ENCODE measurements around the gene ADGRA3.

ADGRA3 gene

GRCh38 chr4:22391551-22391950 is 124.3 kb downstream of the ADGRA3 start:
- H2AFZ ChIP-seq (ENCODE audit: low read length) = no peak overlapping the region
- TF ChIP-seq CTCF (conservative IDR thresholded peaks at IDR 0.05; ENCODE audit: low read length) (no peak), EZH2phosphoT487 (IDR thresholded peaks at IDR 0.05; ENCODE audit: borderline replicate concordance) (no peak)
- no peak overlapping the region for H3K4me2 ChIP-seq (ENCODE audit: low read depth, low read length, poor library complexity, severe bottlenecking)
- H3F3A ChIP-seq (ENCODE audit: low read depth) = no peaks in the 10 kb centered on the region
- H3K9me3 ChIP-seq (ENCODE audit: insufficient read depth, low read depth, low read length) = no peaks in the 10 kb centered on the region
- H4K20me1 ChIP-seq (ENCODE audit: insufficient read depth, low read length, poor library complexity, severe bottlenecking) = no peaks in the 10 kb centered on the region
- H3K9me2 ChIP-seq (replicated peaks; ENCODE audit: low read depth, low read length) = no peaks in the 10 kb centered on the region
- H3K4me1 ChIP-seq (ENCODE audit: insufficient read depth, low read length, poor library complexity, severe bottlenecking) = no peaks in the 10 kb centered on the region
- no peaks in the 10 kb centered on the region for H3K27me3 ChIP-seq (ENCODE audit: insufficient read depth, low read length, poor library complexity, severe bottlenecking)
- no peak overlapping the region for H3K4me3 ChIP-seq (ENCODE audit: low read length, poor library complexity, severe bottlenecking)
- H3K9ac ChIP-seq (ENCODE audit: low read depth, low read length, poor library complexity, severe bottlenecking) = no peak overlapping the region
- H3K36me3 ChIP-seq (ENCODE audit: insufficient read depth, low read length) = no peaks in the 10 kb centered on the region
- H3K79me2 ChIP-seq (ENCODE audit: insufficient read depth, low read length) = no peaks in the 10 kb centered on the region

GRCh38 chr4:22389240-22389870 is 126.5 kb downstream of the ADGRA3 start:
- no peaks in the 10 kb centered on the region for H3F3A ChIP-seq (ENCODE audit: low read depth)
- H3K4me3 ChIP-seq (ENCODE audit: low read length, poor library complexity, severe bottlenecking) = no peak overlapping the region
- no peaks in the 10 kb centered on the region for H3K9me2 ChIP-seq (replicated peaks; ENCODE audit: low read depth, low read length)
- no peaks in the 10 kb centered on the region for H3K79me2 ChIP-seq (ENCODE audit: insufficient read depth, low read length)
- H3K27me3 ChIP-seq (ENCODE audit: insufficient read depth, low read length, poor library complexity, severe bottlenecking) = no peaks in the 10 kb centered on the region
- TF ChIP-seq EZH2phosphoT487 (IDR thresholded peaks at IDR 0.05; ENCODE audit: borderline replicate concordance) (no peak), CTCF (conservative IDR thresholded peaks at IDR 0.05; ENCODE audit: low read length) (peak; percentile 91)
- no peak overlapping the region for H2AFZ ChIP-seq (ENCODE audit: low read length)
- H3K36me3 ChIP-seq (ENCODE audit: insufficient read depth, low read length) = no peaks in the 10 kb centered on the region
- no peak overlapping the region for H3K9ac ChIP-seq (ENCODE audit: low read depth, low read length, poor library complexity, severe bottlenecking)
- no peaks in the 10 kb centered on the region for H4K20me1 ChIP-seq (ENCODE audit: insufficient read depth, low read length, poor library complexity, severe bottlenecking)
- H3K4me1 ChIP-seq (ENCODE audit: insufficient read depth, low read length, poor library complexity, severe bottlenecking) = no peaks in the 10 kb centered on the region
- H3K9me3 ChIP-seq (ENCODE audit: insufficient read depth, low read depth, low read length) = no peaks in the 10 kb centered on the region
- H3K4me2 ChIP-seq (ENCODE audit: low read depth, low read length, poor library complexity, severe bottlenecking) = no peak overlapping the region

- Histone ChIP-seq H3K9me2 (replicated peaks; ENCODE audit: low read depth, low read length) (no peaks in the 10 kb centered on the region), H3K9me3 (ENCODE audit: insufficient read depth, low read depth, low read length) (no peaks in the 10 kb centered on the region), H3K27me3 (ENCODE audit: insufficient read depth, low read length, poor library complexity, severe bottlenecking) (no peaks in the 10 kb centered on the region), H3K4me3 (ENCODE audit: low read length, poor library complexity, severe bottlenecking) (no peak overlapping the region), H3K4me1 (ENCODE audit: insufficient read depth, low read length, poor library complexity, severe bottlenecking) (no peaks in the 10 kb centered on the region), H3K4me2 (ENCODE audit: low read depth, low read length, poor library complexity, severe bottlenecking) (no peak overlapping the region), H3K9ac (ENCODE audit: low read depth, low read length, poor library complexity, severe bottlenecking) (no peak overlapping the region), H3K36me3 (ENCODE audit: insufficient read depth, low read length) (no peaks in the 10 kb centered on the region), H2AFZ (ENCODE audit: low read length) (no peak overlapping the region), H3K79me2 (ENCODE audit: insufficient read depth, low read length) (no peaks in the 10 kb centered on the region), H4K20me1 (ENCODE audit: insufficient read depth, low read length, poor library complexity, severe bottlenecking) (no peaks in the 10 kb centered on the region), H3F3A (ENCODE audit: low read depth) (no peaks in the 10 kb centered on the region)
- TF ChIP-seq CTCF (conservative IDR thresholded peaks at IDR 0.05; ENCODE audit: low read length) (no peak), EZH2phosphoT487 (IDR thresholded peaks at IDR 0.05; ENCODE audit: borderline replicate concordance) (no peak)
Measured at GRCh38 chr4:22385611-22386011, 130.3 kb downstream of the ADGRA3 start.
